ENCODE data around the gene NLK. TPM values are rescaled to one million over a fixed set of nuclear protein-coding genes. Genes with fewer than 3 reads are reported as not detected.

Gene NLK
- total and polyA plus RNA-seq, 4 donors: 7.1 to 27.0 (median 12.1) TPM

DNA sequence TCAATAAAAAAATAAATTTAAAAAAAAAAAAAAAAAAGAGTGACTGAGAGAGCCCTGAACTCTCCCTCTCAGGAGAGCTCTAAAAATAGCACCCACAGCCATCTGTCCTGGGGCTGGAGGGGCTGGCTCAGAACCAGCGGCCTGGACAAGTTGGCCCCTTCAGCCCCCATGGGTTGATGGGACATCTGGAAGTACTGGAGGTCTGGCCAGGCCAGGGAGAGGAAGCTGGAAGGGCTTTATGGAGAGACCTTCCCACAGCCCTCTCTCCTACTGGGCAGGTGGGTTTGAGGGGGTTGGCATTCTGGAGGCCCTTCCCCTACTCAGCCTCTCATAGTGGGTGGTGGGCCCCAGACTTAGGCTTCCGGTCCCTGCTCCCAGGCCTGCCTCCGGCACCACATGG is 182.8 kb downstream of the NLK start:
- no peak for DNase-seq
- 88 to 91% methylated on average over 3 of the region's 3 CpGs for WGBS, 2 donors

DNA sequence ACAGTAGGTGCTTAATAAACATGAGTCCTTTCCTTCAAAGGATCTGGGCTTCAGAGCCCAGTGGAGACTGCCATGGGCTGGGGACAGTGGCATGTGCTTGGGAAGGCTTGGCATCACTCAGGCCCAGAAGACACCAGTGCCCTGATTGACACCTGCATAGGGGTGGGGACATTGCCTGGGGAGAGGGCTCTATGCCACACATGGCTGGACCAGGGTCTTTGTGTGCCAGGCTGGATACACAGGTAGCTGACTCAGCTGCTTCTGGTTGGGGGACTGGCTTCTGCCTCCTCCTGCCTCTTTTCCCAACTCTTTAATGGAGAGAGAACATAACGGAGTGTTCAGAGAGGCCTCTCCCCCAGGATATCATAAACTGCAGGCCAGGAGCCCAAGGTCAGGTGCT is 183.4 kb downstream of the NLK start:
- Histone ChIP-seq H3K4me1 (ENCODE audit: control insufficient read depth in 5 of 5, insufficient read depth in 5 of 5, low read length in 5 of 5) (peaks cover 0 to 12% (median 0%) of the 10 kb centered on the region in 5 donors), H3K9ac (ENCODE audit: insufficient read depth in 1 of 2, low read length in 2 of 2) (no peak overlapping the region), H3K9me3 (ENCODE audit: control insufficient read depth in 4 of 4, insufficient read depth in 3 of 4, low read length in 3 of 4) (no peaks in the 10 kb centered on the region), H3K36me3 (ENCODE audit: control insufficient read depth in 4 of 4, insufficient read depth in 4 of 4, low read length in 4 of 4) (no peaks in the 10 kb centered on the region), H3K27me3 (ENCODE audit: control insufficient read depth in 3 of 3, insufficient read depth in 3 of 3, low read length in 2 of 3) (peaks cover 0 to 20% (median 17%) of the 10 kb centered on the region in 3 donors), H3K27ac (ENCODE audit: low read depth in 1 of 2, low read length in 1 of 2) (no peak overlapping the region), H3K4me3 (no peak overlapping the region)
- ATAC-seq (ENCODE audit: insufficient read depth, low FRiP score) (no peak), DNase-seq (no peak)
- WGBS, 2 donors: 81 to 93% methylated on average over 1 of the region's 1 CpG
- TF ChIP-seq, protein P1, sequence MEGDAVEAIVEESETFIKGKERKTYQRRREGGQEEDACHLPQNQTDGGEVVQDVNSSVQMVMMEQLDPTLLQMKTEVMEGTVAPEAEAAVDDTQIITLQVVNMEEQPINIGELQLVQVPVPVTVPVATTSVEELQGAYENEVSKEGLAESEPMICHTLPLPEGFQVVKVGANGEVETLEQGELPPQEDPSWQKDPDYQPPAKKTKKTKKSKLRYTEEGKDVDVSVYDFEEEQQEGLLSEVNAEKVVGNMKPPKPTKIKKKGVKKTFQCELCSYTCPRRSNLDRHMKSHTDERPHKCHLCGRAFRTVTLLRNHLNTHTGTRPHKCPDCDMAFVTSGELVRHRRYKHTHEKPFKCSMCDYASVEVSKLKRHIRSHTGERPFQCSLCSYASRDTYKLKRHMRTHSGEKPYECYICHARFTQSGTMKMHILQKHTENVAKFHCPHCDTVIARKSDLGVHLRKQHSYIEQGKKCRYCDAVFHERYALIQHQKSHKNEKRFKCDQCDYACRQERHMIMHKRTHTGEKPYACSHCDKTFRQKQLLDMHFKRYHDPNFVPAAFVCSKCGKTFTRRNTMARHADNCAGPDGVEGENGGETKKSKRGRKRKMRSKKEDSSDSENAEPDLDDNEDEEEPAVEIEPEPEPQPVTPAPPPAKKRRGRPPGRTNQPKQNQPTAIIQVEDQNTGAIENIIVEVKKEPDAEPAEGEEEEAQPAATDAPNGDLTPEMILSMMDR (IDR thresholded peaks at IDR 0.05; ENCODE audit: control extremely low read depth, extremely low read depth): no peak

More for the DNA sequence above, 182.8 kb downstream of the NLK start:
- H3K36me3 ChIP-seq (ENCODE audit: control insufficient read depth in 4 of 4, insufficient read depth in 4 of 4, low read length in 4 of 4): no peaks in the 10 kb centered on the region
- no peak overlapping the region for H3K4me3 ChIP-seq
- H3K27me3 ChIP-seq (ENCODE audit: control insufficient read depth in 3 of 3, insufficient read depth in 3 of 3, low read length in 2 of 3): peaks cover 0 to 18% (median 15%) of the 10 kb centered on the region in 3 donors
- peaks cover 0 to 12% (median 0%) of the 10 kb centered on the region in 5 donors for H3K4me1 ChIP-seq (ENCODE audit: control insufficient read depth in 5 of 5, insufficient read depth in 5 of 5, low read length in 5 of 5)
- H3K9ac ChIP-seq (ENCODE audit: insufficient read depth in 1 of 2, low read length in 2 of 2): no peak overlapping the region
- no peak for ATAC-seq (ENCODE audit: insufficient read depth, low FRiP score)
- H3K9me3 ChIP-seq (ENCODE audit: control insufficient read depth in 4 of 4, insufficient read depth in 3 of 4, low read length in 3 of 4): no peaks in the 10 kb centered on the region
- H3K27ac ChIP-seq (ENCODE audit: low read depth in 1 of 2, low read length in 1 of 2): no peak overlapping the region
- TF ChIP-seq, protein P1 (IDR thresholded peaks at IDR 0.05; ENCODE audit: control extremely low read depth, extremely low read depth): no peak

DNA sequence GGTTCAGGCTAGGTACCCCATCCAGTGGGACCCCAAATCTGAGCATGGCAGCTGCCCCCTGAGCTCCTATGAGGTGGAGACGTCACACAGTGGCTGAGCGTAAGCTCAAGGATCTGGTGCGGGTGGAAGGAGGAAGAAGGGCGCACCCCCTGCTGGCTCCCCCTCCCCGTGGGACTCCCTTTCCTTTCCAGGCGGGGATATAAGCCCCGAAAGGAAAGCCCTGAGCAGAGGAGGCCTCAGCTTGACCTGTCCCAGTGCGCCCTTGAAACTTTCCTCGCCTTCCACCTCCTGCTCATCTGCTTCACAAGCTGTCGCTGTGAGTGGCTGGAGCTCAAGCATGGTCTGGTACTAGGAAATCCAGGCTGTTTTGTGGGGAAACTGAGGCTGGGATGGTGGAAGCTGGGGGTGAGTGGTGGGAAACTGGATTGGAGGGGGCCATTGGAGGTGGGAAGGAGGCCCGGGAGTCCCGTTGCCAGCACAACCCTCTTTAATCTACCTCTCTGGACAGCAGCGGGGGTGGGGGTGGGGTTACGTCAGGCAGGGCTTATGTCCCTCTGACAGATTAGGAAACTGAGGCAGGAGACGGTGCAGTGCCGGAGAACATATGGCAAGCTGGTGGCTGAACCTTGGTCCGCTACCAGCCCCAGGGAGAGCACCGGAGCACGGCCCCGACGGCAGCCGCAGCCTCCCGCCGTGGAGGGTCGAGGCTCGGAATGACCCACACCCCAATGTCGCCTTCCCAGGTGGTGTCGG is 184.3 kb downstream of the NLK start:
- no peak overlapping the region for H3K27ac ChIP-seq (ENCODE audit: low read depth in 1 of 2, low read length in 1 of 2)
- TF ChIP-seq, protein P1 (IDR thresholded peaks at IDR 0.05; ENCODE audit: control extremely low read depth, extremely low read depth): no peak
- H3K9me3 ChIP-seq (ENCODE audit: control insufficient read depth in 4 of 4, insufficient read depth in 3 of 4, low read length in 3 of 4): no peaks in the 10 kb centered on the region
- H3K27me3 ChIP-seq (ENCODE audit: control insufficient read depth in 3 of 3, insufficient read depth in 3 of 3, low read length in 2 of 3): peaks cover 0 to 22% (median 17%) of the 10 kb centered on the region in 3 donors
- 68 to 72% methylated on average over 27 to 28 of the region's 28 CpGs for WGBS, 2 donors
- H3K4me1 ChIP-seq (ENCODE audit: control insufficient read depth in 5 of 5, insufficient read depth in 5 of 5, low read length in 5 of 5): peaks cover 0 to 12% (median 0%) of the 10 kb centered on the region in 5 donors
- no peaks in the 10 kb centered on the region for H3K36me3 ChIP-seq (ENCODE audit: control insufficient read depth in 4 of 4, insufficient read depth in 4 of 4, low read length in 4 of 4)
- no peak overlapping the region for H3K9ac ChIP-seq (ENCODE audit: insufficient read depth in 1 of 2, low read length in 2 of 2)
- DNase-seq (no peak), ATAC-seq (ENCODE audit: insufficient read depth, low FRiP score) (no peak)
- H3K4me3 ChIP-seq: no peak overlapping the region

Data from lung (tissue), 12 donors.